GM23248 (cell line): Measurements from ENCODE around the gene CYFIP1. TPM values are rescaled to one million over a fixed set of nuclear protein-coding genes. Genes with fewer than 3 reads are reported as not detected.
"Not testable (repeated sequence)": the region's sequence is repeated elsewhere in the genome, so short reads cannot be mapped to it uniquely, and the experiment has no call there.

ENCODE experiments used
- DNase-seq: peaks from one replicate; pipeline ENCODE4 v3.0.0-alpha.2; 2015
- H2AFZ ChIP-seq: fragments of 200-600 bp; sonication (generic); 2 replicates; pipeline ENCODE4 v1.6.1; 2016; ENCODE audit warnings: antibody characterized with exemption
- H3F3A ChIP-seq: fragments of 200-600 bp; sonication (generic); 2 replicates; pipeline ENCODE4 v1.6.1; 2016; ENCODE audit warnings: mild to moderate bottlenecking, antibody characterized with exemption, mixed run types; ENCODE audit not compliant: insufficient read depth
- H3K27ac ChIP-seq: fragments of 200-600 bp; sonication (generic); 2 replicates; pipeline ENCODE4 v1.5.1; 2016; ENCODE audit warnings: mild to moderate bottlenecking
- H3K27me3 ChIP-seq: fragments of 200-600 bp; sonication (generic); replicated peaks from 2 replicates; pipeline ENCODE4 v1.6.1; 2016; ENCODE audit warnings: mild to moderate bottlenecking; ENCODE audit not compliant: insufficient read depth
- H3K36me3 ChIP-seq: fragments of 200-600 bp; sonication (generic); 2 replicates; pipeline ENCODE4 v1.6.1; 2016; ENCODE audit warnings: low read depth, mild to moderate bottlenecking
- H3K4me1 ChIP-seq: fragments of 200-600 bp; sonication (generic); 2 replicates; pipeline ENCODE4 v1.6.1; 2016; ENCODE audit warnings: mild to moderate bottlenecking; ENCODE audit not compliant: insufficient read depth
- H3K4me2 ChIP-seq: fragments of 200-600 bp; sonication (generic); one replicate; pipeline ENCODE4 v1.6.1; 2016; ENCODE audit warnings: mild to moderate bottlenecking; ENCODE audit not compliant: unreplicated experiment
- H3K4me3 ChIP-seq: fragments of 200-600 bp; sonication (generic); 2 replicates; pipeline ENCODE4 v1.5.1; 2016; ENCODE audit warnings: mild to moderate bottlenecking
- H3K79me2 ChIP-seq: fragments of 200-600 bp; sonication (generic); 2 replicates; pipeline ENCODE4 v1.6.1; 2016; ENCODE audit warnings: mild to moderate bottlenecking; ENCODE audit not compliant: insufficient read depth
- H3K9ac ChIP-seq: fragments of 200-600 bp; sonication (generic); 2 replicates; pipeline ENCODE4 v1.6.1; 2016; ENCODE audit warnings: mild to moderate bottlenecking
- H3K9me2 ChIP-seq: fragments of 200-600 bp; sonication (generic); 2 replicates; pipeline ENCODE4 v1.6.1; 2016; ENCODE audit warnings: mixed run types, mild to moderate bottlenecking, moderate library complexity; ENCODE audit not compliant: insufficient read depth
- H3K9me3 ChIP-seq: fragments of 200-600 bp; sonication (generic); one replicate; pipeline ENCODE4 v1.6.1; 2017; ENCODE audit warnings: low read depth
- H4K20me1 ChIP-seq: fragments of 200-600 bp; sonication (generic); 2 replicates; pipeline ENCODE4 v1.6.0; 2016; ENCODE audit not compliant: insufficient read depth
- EZH2 ChIP-seq: fragments of 200-600 bp; sonication (generic); IDR thresholded peaks from 2 replicates; pipeline ENCODE4 v1.6.1; 2018; ENCODE audit warnings: antibody characterized with exemption, mild to moderate bottlenecking; ENCODE audit not compliant: insufficient read depth, poor library complexity, severe bottlenecking
- EZH2phosphoT487 ChIP-seq: fragments of 200-600 bp; sonication (generic); IDR thresholded peaks from 2 replicates; pipeline ENCODE4 v1.6.1; 2018; ENCODE audit warnings: antibody characterized with exemption, moderate library complexity, mild to moderate bottlenecking, low read depth; ENCODE audit not compliant: insufficient read depth
- WGBS, 2 experiments: methylation state at CpG; one replicate each; pipeline ENCODE4 v1.1.6; 2015 to 2017; ENCODE audit warnings: low lambda C conversion rate in 2 of 2, low coverage in 1 of 2; ENCODE audit errors: missing lambda C conversion rate in 2 of 2; 5-methylcytosine and 5-hydroxymethylcytosine counted together
- in situ Hi-C: fragments of 300-500 bp; cut with MboI; formaldehyde crosslinking; loops from 2 replicates; pipeline ENCODE4 v1.15.0; 2020
- polyA plus RNA-seq: library from polyadenylated mRNA; unstranded; fragments of >200 nt; fragmentation: Nextera tagmentation; extraction: Ambion mirVana; gene quantifications from 2 replicates; pipeline ENCODE4 v1.2.1, GENCODE V29; 2016
- total RNA-seq: library from RNA; depleted of rRNA; stranded (reverse); fragments of >200 nt; shearing (Covaris generic); gene quantifications from 2 replicates; pipeline ENCODE4 v1.2.3, GENCODE V29; 2014

CYFIP1 gene
- total and polyA plus RNA-seq, 2 experiments from 2014 or later, result 80.5 to 129 TPM

DNA sequence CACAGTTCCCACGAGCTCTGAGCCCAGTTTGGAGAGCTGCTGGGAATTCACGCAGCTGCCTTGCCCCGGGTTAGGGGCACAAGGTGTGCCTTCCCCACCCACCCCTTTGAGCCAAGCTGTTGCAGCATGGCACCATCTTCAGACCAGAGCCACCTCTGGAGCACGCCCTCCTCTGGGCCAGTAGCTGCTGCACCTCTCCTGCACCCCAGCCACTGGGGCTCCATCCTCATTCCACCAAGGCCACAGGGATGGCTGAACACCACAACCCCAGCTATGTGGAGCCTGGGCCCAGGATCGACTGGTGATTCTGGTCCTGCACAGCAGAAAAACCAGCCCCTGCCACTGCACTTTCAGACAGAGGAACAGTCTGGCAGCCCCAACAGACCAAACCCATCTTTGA is 33.5 kb upstream of the CYFIP1 start:
- H4K20me1 ChIP-seq, result no peaks in the 10 kb centered on the region
- WGBS, 2 experiments, result 83 to 84% methylated on average over 4 to 5 of the region's 5 CpGs
- H3K27ac ChIP-seq, result no peak overlapping the region
- no peaks in the 10 kb centered on the region for H3K9me3 ChIP-seq
- no peaks in the 10 kb centered on the region for H3K27me3 ChIP-seq
- no peak overlapping the region for H2AFZ ChIP-seq
- no peak for DNase-seq
- no peak overlapping the region for H3K9ac ChIP-seq
- peaks cover 37% of the 10 kb centered on the region for H3K36me3 ChIP-seq
- no peaks in the 10 kb centered on the region for H3F3A ChIP-seq
- TF ChIP-seq EZH2phosphoT487, result no peak
- no peak for TF ChIP-seq EZH2
- H3K4me3 ChIP-seq, result no peak overlapping the region
- in situ Hi-C loops, result loop anchor here (10.0 kb wide), 1 partner anchor 61 kb away; no protein-coding TSS in a partner anchor
- no peaks in the 10 kb centered on the region for H3K9me2 ChIP-seq
- no peaks in the 10 kb centered on the region for H3K4me1 ChIP-seq
- no peaks in the 10 kb centered on the region for H3K79me2 ChIP-seq
- no peak overlapping the region for H3K4me2 ChIP-seq

- H3K36me3 ChIP-seq, result peaks cover 29% of the 10 kb centered on the region
- H3K9me3 ChIP-seq, result not testable (repeated sequence)
- in situ Hi-C loops, result loop anchor here (10.0 kb wide), 1 partner anchor 62 kb away; no protein-coding TSS in a partner anchor
These were observed 32.4 kb upstream of the CYFIP1 start for GRCh38 chr15:23012616-23013015.

DNA sequence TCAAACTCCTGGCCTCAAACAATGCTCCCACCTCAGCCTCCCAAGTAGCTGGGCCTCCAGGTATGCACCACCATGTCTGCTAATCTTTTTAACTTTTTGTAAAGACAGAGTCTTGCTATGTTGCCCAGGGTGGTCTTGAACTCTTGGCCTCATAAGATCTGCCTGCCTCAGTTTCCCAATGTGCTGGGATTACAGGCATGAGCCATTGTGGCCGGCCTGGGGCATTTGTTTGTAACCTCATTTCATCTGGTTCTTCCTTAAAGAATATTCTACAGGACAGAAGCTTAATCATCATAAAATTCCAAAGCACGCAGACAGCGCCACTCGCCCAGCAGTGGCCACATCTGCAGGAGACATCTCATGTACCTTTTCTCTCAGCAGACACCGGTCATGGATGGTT is 23.6 kb upstream of the CYFIP1 start:
- in situ Hi-C loops, result no loop called here
- DNase-seq, result no peak
- no peak overlapping the region for H3K4me3 ChIP-seq
- H3F3A ChIP-seq, result no peaks in the 10 kb centered on the region
- H3K79me2 ChIP-seq, result no peaks in the 10 kb centered on the region
- no peaks in the 10 kb centered on the region for H3K9me2 ChIP-seq
- H4K20me1 ChIP-seq, result no peaks in the 10 kb centered on the region
- TF ChIP-seq EZH2 (no peak), EZH2phosphoT487 (no peak)
- whole genome bisulfite sequencing, 2 experiments, result 89 to 90% methylated on average over 5 of the region's 5 CpGs
- no peaks in the 10 kb centered on the region for H3K27me3 ChIP-seq
- no peak overlapping the region for H3K4me2 ChIP-seq
- H3K27ac ChIP-seq, result no peak overlapping the region
- H2AFZ ChIP-seq, result no peak overlapping the region
- H3K9me3 ChIP-seq, result no peaks in the 10 kb centered on the region
- peaks cover 50% of the 10 kb centered on the region for H3K36me3 ChIP-seq
- H3K4me1 ChIP-seq, result no peaks in the 10 kb centered on the region
- H3K9ac ChIP-seq, result no peak overlapping the region

More at GRCh38 chr15:23012616-23013015, 32.4 kb upstream of the CYFIP1 start:
- not testable (repeated sequence) for H3K4me1 ChIP-seq, H3K4me3 ChIP-seq, H3K4me2 ChIP-seq, H4K20me1 ChIP-seq, H3K9me2 ChIP-seq, H2AFZ ChIP-seq, H3K27ac ChIP-seq, H3K9ac ChIP-seq, H3F3A ChIP-seq, H3K79me2 ChIP-seq, DNase-seq, H3K27me3 ChIP-seq
- 95 to 98% methylated on average over 9 of the region's 9 CpGs for WGBS, 2 experiments

DNA sequence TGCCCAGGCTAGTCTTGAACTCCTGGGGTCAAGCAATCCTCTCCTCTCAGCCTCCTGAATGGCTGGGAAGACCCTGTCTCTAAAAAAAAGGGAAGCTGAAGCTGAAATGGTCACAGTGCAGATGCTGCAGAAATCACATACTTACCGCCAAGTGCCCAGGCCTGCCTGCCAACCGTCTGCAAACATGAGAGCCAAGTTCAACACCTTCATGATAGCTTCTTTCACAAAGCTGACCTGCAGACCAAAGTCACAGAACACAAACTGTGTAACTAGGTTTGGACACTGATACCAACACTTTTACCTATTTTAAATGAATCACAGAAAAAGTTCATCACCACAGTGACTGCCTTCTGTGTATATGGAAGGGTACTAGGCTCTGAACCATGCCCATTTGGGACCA is 22.8 kb upstream of the CYFIP1 start:
- Histone ChIP-seq H3K9ac (no peak overlapping the region), H3K9me3 (no peaks in the 10 kb centered on the region), H3K4me2 (no peak overlapping the region), H3K4me1 (no peaks in the 10 kb centered on the region), H3K79me2 (no peaks in the 10 kb centered on the region), H3K36me3 (peaks cover 46% of the 10 kb centered on the region; the same call in 1 of the 2 replicates), H4K20me1 (no peaks in the 10 kb centered on the region), H3K27ac (no peak overlapping the region), H3F3A (no peaks in the 10 kb centered on the region), H3K4me3 (no peak overlapping the region), H3K9me2 (no peaks in the 10 kb centered on the region), H3K27me3 (no peaks in the 10 kb centered on the region), H2AFZ (no peak overlapping the region)
- WGBS, 2 experiments, result 67 to 71% methylated on average over 2 of the region's 2 CpGs
- in situ Hi-C loops, result no loop called here
- no peak for DNase-seq
- TF ChIP-seq EZH2, result no peak
- TF ChIP-seq EZH2phosphoT487, result no peak

DNA sequence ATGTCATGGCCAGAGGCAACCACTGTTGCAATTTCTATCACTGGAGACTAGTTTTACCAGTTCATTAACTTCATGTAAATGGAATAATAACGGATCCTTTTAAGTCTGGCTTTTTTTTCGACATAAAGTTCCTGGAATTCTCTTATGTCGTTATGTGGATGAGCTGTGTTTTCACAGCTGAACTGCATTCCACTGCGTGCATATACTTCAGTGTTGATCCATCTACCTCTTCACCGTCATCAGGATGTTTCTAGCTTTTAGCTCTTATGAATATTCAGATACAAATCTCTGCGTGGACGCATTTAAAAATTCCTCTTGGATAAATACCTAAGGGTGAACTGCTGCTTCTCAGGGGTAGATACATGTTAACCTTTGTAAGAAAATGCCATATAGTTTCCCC is 15.6 kb upstream of the CYFIP1 start:
- no peak for TF ChIP-seq EZH2
- TF ChIP-seq EZH2phosphoT487, result no peak
- 92 to 94% methylated on average over 7 of the region's 7 CpGs for WGBS, 2 experiments
- Histone ChIP-seq H3K79me2 (no peaks in the 10 kb centered on the region), H3K27me3 (no peaks in the 10 kb centered on the region), H3K4me1 (peaks cover 14% of the 10 kb centered on the region), H3K4me2 (no peak overlapping the region), H4K20me1 (no peaks in the 10 kb centered on the region), H3K4me3 (no peak overlapping the region), H3K9me3 (no peaks in the 10 kb centered on the region), H3K9ac (no peak overlapping the region), H3K36me3 (peaks cover 5% of the 10 kb centered on the region; the same call in 1 of the 2 replicates), H3F3A (peaks cover 17% of the 10 kb centered on the region; the same call in 1 of the 2 replicates), H2AFZ (no peak overlapping the region), H3K27ac (no peak overlapping the region), H3K9me2 (no peaks in the 10 kb centered on the region)
- in situ Hi-C loops, result no loop called here
- DNase-seq, result no peak
